GM12878 (cell line): ENCODE measurements around the gene TENT5A. TPM values are rescaled to one million over a fixed set of nuclear protein-coding genes. Genes with fewer than 3 reads are reported as not detected.

ENCODE experiments used
- ASH2L ChIP-seq: fragments of 300-600, 200-600 bp; sonication (generic); IDR thresholded peaks from 2 replicates; pipeline ENCODE4 v1.6.1; 2017; ENCODE audit warnings: low read depth, mild to moderate bottlenecking, borderline replicate concordance
- RELA ChIP-seq: fragments of 450-650 bp; IDR thresholded peaks from 2 replicates; pipeline ENCODE4 v1.8.0; 2014; ENCODE audit warnings: borderline replicate concordance; ENCODE audit not compliant: partially characterized antibody
- SUZ12 ChIP-seq: fragments of 200-600 bp; sonication (generic); IDR thresholded peaks from one replicate; pipeline ENCODE4 v1.6.1; 2018; ENCODE audit warnings: antibody characterized with exemption, mild to moderate bottlenecking; ENCODE audit not compliant: unreplicated experiment
- TAF1 ChIP-seq: IDR thresholded peaks from 2 replicates; pipeline ENCODE4 v1.6.1; 2011; ENCODE audit warnings: mild to moderate bottlenecking, low read depth, low read length, borderline replicate concordance
- polyA plus RNA-seq, 11 experiments: library from polyadenylated mRNA; depleted of rRNA in 4 of 11; unstranded in 6 of 11; stranded (reverse) in 5 of 11; fragments of >200 nt; fragmentation: Nextera tagmentation in 4 of 11; fragmentation: Illumina TruSeq in 1 of 11; extraction: Ambion mirVana in 4 of 11; extraction: Trizol in 1 of 11; gene quantifications; 1 replicate in 1 of 11; 2 replicates in 10 of 11; pipeline versions ENCODE4 v1.2.1 to v1.2.3, GENCODE V29; 2011 to 2016; ENCODE audit warnings: inconsistent platforms in 2 of 11, missing spikeins in 2 of 11, low read depth in 1 of 11
- total RNA-seq, 4 experiments: library from RNA; depleted of rRNA in 3 of 4; stranded (reverse); fragments of >200 nt in 3 of 4; fragmentation: Illumina TruSeq in 1 of 4; extraction: Trizol in 1 of 4; gene quantifications; 2 replicates each; pipeline versions ENCODE4 v1.2.1 to v1.2.3, GENCODE V29; 2013 to 2021
- TF ChIP-seq, protein P1 (sequence below): fragments of 450-650 bp; IDR thresholded peaks from 2 replicates; pipeline ENCODE4 v1.6.1; 2017; ENCODE audit warnings: antibody characterized with exemption, mild to moderate bottlenecking, moderate library complexity
- TF ChIP-seq, protein P2 (sequence below): fragments of 150-350 bp; IDR thresholded peaks from 2 replicates; pipeline ENCODE4 v1.6.1; 2016; ENCODE audit warnings: low read depth, low read length
- TF ChIP-seq, protein P3 (sequence below): IDR thresholded peaks from 2 replicates; pipeline ENCODE4 v1.6.1; 2012; ENCODE audit warnings: low read depth, low read length, improper control_type of control experiment
- TF ChIP-seq, protein P4 (sequence below): fragments of 450-650 bp; IDR thresholded peaks from 2 replicates; pipeline ENCODE4 v1.6.1; 2017; ENCODE audit warnings: mild to moderate bottlenecking

The TENT5A gene
- total and polyA plus RNA-seq, 10 of the 15 experiments (the other 5 are each of a cell fraction or from before 2014, with no cell fraction given), result 0.25 to 9.6 (median 0.48) TPM

DNA sequence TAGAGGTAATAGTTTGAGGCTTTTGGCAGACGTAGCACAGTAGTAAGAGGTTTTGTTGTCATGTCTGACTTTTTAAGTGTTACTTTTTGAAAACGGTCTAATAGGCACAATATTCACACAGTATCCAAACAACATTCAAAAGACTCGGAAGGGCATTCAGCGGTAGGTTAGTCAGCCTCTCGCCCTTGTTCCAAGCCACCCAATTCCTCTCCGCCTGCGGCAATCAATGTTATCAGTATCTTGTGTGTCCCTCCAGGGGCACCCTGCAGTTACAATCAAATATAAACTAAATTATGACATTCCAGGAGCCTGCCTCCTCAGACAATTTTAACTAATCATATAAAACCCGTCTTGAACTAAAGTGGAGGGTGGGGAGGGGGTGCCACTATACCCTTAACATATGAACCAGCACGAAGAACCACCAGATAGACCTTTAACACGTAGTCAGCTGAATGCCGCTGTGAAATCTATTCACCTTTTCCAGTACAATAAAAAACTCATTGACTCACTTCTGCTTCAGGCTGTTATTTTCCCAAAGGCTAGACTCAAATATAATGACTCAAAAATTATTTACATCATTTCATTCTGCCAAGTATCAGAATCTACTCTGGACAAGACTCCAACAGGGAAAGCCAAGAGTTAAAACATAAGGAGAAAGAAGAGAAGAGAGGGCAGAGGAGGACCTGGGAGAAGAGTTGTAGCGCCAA is 1.6 kb downstream of the TENT5A start (continued):
- TF ChIP-seq, protein P1, sequence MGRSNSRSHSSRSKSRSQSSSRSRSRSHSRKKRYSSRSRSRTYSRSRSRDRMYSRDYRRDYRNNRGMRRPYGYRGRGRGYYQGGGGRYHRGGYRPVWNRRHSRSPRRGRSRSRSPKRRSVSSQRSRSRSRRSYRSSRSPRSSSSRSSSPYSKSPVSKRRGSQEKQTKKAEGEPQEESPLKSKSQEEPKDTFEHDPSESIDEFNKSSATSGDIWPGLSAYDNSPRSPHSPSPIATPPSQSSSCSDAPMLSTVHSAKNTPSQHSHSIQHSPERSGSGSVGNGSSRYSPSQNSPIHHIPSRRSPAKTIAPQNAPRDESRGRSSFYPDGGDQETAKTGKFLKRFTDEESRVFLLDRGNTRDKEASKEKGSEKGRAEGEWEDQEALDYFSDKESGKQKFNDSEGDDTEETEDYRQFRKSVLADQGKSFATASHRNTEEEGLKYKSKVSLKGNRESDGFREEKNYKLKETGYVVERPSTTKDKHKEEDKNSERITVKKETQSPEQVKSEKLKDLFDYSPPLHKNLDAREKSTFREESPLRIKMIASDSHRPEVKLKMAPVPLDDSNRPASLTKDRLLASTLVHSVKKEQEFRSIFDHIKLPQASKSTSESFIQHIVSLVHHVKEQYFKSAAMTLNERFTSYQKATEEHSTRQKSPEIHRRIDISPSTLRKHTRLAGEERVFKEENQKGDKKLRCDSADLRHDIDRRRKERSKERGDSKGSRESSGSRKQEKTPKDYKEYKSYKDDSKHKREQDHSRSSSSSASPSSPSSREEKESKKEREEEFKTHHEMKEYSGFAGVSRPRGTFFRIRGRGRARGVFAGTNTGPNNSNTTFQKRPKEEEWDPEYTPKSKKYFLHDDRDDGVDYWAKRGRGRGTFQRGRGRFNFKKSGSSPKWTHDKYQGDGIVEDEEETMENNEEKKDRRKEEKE, result no peak
- TF ChIP-seq TAF1 (no peak), SUZ12 (no peak), ASH2L (no peak), RELA (no peak)
- TF ChIP-seq, protein P2, sequence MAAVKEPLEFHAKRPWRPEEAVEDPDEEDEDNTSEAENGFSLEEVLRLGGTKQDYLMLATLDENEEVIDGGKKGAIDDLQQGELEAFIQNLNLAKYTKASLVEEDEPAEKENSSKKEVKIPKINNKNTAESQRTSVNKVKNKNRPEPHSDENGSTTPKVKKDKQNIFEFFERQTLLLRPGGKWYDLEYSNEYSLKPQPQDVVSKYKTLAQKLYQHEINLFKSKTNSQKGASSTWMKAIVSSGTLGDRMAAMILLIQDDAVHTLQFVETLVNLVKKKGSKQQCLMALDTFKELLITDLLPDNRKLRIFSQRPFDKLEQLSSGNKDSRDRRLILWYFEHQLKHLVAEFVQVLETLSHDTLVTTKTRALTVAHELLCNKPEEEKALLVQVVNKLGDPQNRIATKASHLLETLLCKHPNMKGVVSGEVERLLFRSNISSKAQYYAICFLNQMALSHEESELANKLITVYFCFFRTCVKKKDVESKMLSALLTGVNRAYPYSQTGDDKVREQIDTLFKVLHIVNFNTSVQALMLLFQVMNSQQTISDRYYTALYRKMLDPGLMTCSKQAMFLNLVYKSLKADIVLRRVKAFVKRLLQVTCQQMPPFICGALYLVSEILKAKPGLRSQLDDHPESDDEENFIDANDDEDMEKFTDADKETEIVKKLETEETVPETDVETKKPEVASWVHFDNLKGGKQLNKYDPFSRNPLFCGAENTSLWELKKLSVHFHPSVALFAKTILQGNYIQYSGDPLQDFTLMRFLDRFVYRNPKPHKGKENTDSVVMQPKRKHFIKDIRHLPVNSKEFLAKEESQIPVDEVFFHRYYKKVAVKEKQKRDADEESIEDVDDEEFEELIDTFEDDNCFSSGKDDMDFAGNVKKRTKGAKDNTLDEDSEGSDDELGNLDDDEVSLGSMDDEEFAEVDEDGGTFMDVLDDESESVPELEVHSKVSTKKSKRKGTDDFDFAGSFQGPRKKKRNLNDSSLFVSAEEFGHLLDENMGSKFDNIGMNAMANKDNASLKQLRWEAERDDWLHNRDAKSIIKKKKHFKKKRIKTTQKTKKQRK, result no peak
- TF ChIP-seq, protein P3, sequence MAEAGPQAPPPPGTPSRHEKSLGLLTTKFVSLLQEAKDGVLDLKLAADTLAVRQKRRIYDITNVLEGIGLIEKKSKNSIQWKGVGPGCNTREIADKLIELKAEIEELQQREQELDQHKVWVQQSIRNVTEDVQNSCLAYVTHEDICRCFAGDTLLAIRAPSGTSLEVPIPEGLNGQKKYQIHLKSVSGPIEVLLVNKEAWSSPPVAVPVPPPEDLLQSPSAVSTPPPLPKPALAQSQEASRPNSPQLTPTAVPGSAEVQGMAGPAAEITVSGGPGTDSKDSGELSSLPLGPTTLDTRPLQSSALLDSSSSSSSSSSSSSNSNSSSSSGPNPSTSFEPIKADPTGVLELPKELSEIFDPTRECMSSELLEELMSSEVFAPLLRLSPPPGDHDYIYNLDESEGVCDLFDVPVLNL, result no peak
- TF ChIP-seq, protein P4, sequence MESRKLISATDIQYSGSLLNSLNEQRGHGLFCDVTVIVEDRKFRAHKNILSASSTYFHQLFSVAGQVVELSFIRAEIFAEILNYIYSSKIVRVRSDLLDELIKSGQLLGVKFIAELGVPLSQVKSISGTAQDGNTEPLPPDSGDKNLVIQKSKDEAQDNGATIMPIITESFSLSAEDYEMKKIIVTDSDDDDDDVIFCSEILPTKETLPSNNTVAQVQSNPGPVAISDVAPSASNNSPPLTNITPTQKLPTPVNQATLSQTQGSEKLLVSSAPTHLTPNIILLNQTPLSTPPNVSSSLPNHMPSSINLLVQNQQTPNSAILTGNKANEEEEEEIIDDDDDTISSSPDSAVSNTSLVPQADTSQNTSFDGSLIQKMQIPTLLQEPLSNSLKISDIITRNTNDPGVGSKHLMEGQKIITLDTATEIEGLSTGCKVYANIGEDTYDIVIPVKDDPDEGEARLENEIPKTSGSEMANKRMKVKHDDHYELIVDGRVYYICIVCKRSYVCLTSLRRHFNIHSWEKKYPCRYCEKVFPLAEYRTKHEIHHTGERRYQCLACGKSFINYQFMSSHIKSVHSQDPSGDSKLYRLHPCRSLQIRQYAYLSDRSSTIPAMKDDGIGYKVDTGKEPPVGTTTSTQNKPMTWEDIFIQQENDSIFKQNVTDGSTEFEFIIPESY, result no peak
- TF ChIP-seq, all 136 proteins: peak for 0
